ENCODE measurements around the gene LRRIQ3. TPM values are rescaled to one million over a fixed set of nuclear protein-coding genes. Genes with fewer than 3 reads are reported as not detected.

Gene LRRIQ3
- polyA plus RNA-seq, 3 donors = 0.08 to 0.35 TPM; not detected in 1

GRCh38 chr1:74236440-74236839 is 38.5 kb upstream of the LRRIQ3 start:
- H3K36me3 Mint-ChIP-seq = no peaks in the 10 kb centered on the region
- H3K27ac Mint-ChIP-seq = no peak overlapping the region
- Histone ChIP-seq H3K27me3 (ENCODE audit: control insufficient read depth in 2 of 2, insufficient read depth in 2 of 2, low read length in 2 of 2) (no peaks in the 10 kb centered on the region), H3K4me2 (replicated peaks; ENCODE audit: extremely low read depth, low read length, poor library complexity, severe bottlenecking) (no peak overlapping the region), H3K9ac (ENCODE audit: insufficient read depth, low read length, poor library complexity, severe bottlenecking) (no peak overlapping the region), H3K27ac (ENCODE audit: low read depth in 1 of 2, low read length in 2 of 2) (no peak overlapping the region), H4K20me1 (ENCODE audit: insufficient read depth, low read length) (no peaks in the 10 kb centered on the region), H3K9me3 (replicated peaks in 1 of 2; ENCODE audit: control insufficient read depth in 1 of 2, insufficient read depth in 1 of 2, low read length in 2 of 2) (no peaks in the 10 kb centered on the region), H3K79me2 (ENCODE audit: insufficient read depth, low read length) (no peaks in the 10 kb centered on the region), H3K4me1 (ENCODE audit: control insufficient read depth in 1 of 2, insufficient read depth in 2 of 2, low read length in 2 of 2) (no peaks in the 10 kb centered on the region), H3K4me3 (replicated peaks in 1 of 3; ENCODE audit: low read depth in 2 of 3, low read length in 3 of 3) (no peak overlapping the region), H3K36me3 (replicated peaks in 1 of 2; ENCODE audit: control insufficient read depth in 1 of 2, insufficient read depth in 2 of 2, low read length in 2 of 2) (no peaks in the 10 kb centered on the region), H2AFZ (ENCODE audit: insufficient read depth, low read depth, low read length, poor library complexity, severe bottlenecking) (no peak overlapping the region)
- no peaks in the 10 kb centered on the region for H3K4me1 Mint-ChIP-seq
- 79% methylated on average over 2 of the region's 3 CpGs for WGBS (ENCODE audit: insufficient coverage)
- H3K27me3 Mint-ChIP-seq (ENCODE audit: low read depth in 3 of 3) = no peaks in the 10 kb centered on the region
- intact Hi-C loops (cut with micrococcal nuclease) = no loop called here
- TF ChIP-seq CTCF (IDR thresholded peaks at IDR 0.05) = no peak
- no peak for DNase-seq
- H3K4me3 Mint-ChIP-seq = no peak overlapping the region
- peaks cover 0 to 4% (median 1%) of the 10 kb centered on the region in 7 donors for H3K9me3 Mint-ChIP-seq

- H3K9ac ChIP-seq (ENCODE audit: insufficient read depth, low read length, poor library complexity, severe bottlenecking) = no peak within 1 kb of the TSS
- DNase-seq = no peak
- intact Hi-C loops (cut with micrococcal nuclease) = no loop called here
- WGBS (ENCODE audit: insufficient coverage) = no CpG with 5 or more reads among the region's 2 CpGs
- no peaks in the 10 kb centered on the region for H3K9me3 ChIP-seq (replicated peaks in 1 of 2; ENCODE audit: control insufficient read depth in 1 of 2, insufficient read depth in 1 of 2, low read length in 2 of 2)
- no peaks in the 10 kb centered on the region for H3K79me2 ChIP-seq (ENCODE audit: insufficient read depth, low read length)
- H3K27me3 Mint-ChIP-seq (ENCODE audit: low read depth in 3 of 3) = no peaks in the 10 kb centered on the region
- H3K9me3 Mint-ChIP-seq = peaks cover 0 to 2% (median 1%) of the 10 kb centered on the region in 7 donors
- no peak within 1 kb of the TSS for H3K27ac ChIP-seq (ENCODE audit: low read depth in 1 of 2, low read length in 2 of 2)
- H4K20me1 ChIP-seq (ENCODE audit: insufficient read depth, low read length) = no peaks in the 10 kb centered on the region
- H3K4me3 ChIP-seq (replicated peaks in 1 of 3; ENCODE audit: low read depth in 2 of 3, low read length in 3 of 3) = no peak within 1 kb of the TSS
- H3K36me3 Mint-ChIP-seq = no peaks in the 10 kb centered on the region
- H3K27me3 ChIP-seq (ENCODE audit: control insufficient read depth in 2 of 2, insufficient read depth in 2 of 2, low read length in 2 of 2) = no peaks in the 10 kb centered on the region
- no peaks in the 10 kb centered on the region for H3K36me3 ChIP-seq (replicated peaks in 1 of 2; ENCODE audit: control insufficient read depth in 1 of 2, insufficient read depth in 2 of 2, low read length in 2 of 2)
- TF ChIP-seq CTCF (IDR thresholded peaks at IDR 0.05) = no peak
- H3K4me3 Mint-ChIP-seq = no peak within 1 kb of the TSS
- H3K4me1 ChIP-seq (ENCODE audit: control insufficient read depth in 1 of 2, insufficient read depth in 2 of 2, low read length in 2 of 2) = no peaks in the 10 kb centered on the region
- H2AFZ ChIP-seq (ENCODE audit: insufficient read depth, low read depth, low read length, poor library complexity, severe bottlenecking) = no peak within 1 kb of the TSS
- no peak within 1 kb of the TSS for H3K4me2 ChIP-seq (replicated peaks; ENCODE audit: extremely low read depth, low read length, poor library complexity, severe bottlenecking)
- H3K4me1 Mint-ChIP-seq = no peaks in the 10 kb centered on the region
- H3K27ac Mint-ChIP-seq = no peak within 1 kb of the TSS
Measured at GRCh38 chr1:74235153-74235552, 37.2 kb upstream of the LRRIQ3 start, which contains the start of gene TNNI3K. TSS of gene TNNI3K (plus strand) at chr1:74235387. CDS start at chr1:74235452, 65 bp downstream.

Data from CD14-positive monocyte (primary cell).